MM.1S (cell line): ENCODE measurements around the gene FKBP2.

Experiments
- EZH2 ChIP-seq: fragments of 300-600 bp; sonication (generic); optimal IDR thresholded peaks from 2 replicates; pipeline ENCODE3; 2017; ENCODE audit warnings: low read depth, mild to moderate bottlenecking, antibody characterized with exemption, low read length, mixed read lengths
- EZH2phosphoT487 ChIP-seq: fragments of 300-600 bp; sonication (generic); IDR thresholded peaks from 2 replicates; pipeline ENCODE4 v1.6.1; 2018; ENCODE audit warnings: antibody characterized with exemption, low read length
- TF ChIP-seq, protein P1 (sequence below): fragments of 300-600 bp; sonication (generic); IDR thresholded peaks from 2 replicates; pipeline ENCODE4 v1.5.1; 2016; ENCODE audit warnings: antibody characterized with exemption, low read length, mixed read lengths

DNA sequence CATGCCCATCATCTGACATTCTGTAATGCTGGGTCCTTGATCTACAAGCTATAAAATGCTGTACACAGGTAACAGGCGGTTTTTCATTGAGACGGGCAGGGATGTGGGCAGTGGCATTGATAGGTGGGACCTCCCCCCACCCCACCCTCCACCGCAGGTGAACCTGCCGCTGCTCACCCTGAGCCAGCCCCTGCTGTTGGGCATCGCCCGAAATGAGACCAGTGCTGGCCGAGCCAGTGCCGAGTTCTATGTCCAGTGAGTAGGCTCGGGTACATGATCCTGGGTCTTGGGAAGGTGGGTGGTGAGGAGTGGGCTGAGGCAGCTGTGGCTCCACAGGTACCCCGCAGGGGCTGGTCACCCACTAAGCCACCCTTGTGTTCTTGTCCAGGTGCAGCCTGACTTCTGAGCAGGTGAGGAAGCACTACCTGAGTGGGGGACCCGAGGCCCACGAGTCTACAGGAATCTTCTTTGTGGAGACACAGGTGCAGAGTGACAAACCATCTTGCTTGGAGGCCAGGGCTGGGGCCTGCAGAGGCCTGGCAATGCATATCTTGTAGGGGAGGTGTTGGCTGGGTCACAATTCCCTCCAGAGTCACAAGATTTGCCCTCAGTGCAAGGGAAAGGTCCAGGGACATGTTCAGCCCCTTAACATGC, 11.7 kb upstream of the FKBP2 start:
- TF ChIP-seq, protein P1, sequence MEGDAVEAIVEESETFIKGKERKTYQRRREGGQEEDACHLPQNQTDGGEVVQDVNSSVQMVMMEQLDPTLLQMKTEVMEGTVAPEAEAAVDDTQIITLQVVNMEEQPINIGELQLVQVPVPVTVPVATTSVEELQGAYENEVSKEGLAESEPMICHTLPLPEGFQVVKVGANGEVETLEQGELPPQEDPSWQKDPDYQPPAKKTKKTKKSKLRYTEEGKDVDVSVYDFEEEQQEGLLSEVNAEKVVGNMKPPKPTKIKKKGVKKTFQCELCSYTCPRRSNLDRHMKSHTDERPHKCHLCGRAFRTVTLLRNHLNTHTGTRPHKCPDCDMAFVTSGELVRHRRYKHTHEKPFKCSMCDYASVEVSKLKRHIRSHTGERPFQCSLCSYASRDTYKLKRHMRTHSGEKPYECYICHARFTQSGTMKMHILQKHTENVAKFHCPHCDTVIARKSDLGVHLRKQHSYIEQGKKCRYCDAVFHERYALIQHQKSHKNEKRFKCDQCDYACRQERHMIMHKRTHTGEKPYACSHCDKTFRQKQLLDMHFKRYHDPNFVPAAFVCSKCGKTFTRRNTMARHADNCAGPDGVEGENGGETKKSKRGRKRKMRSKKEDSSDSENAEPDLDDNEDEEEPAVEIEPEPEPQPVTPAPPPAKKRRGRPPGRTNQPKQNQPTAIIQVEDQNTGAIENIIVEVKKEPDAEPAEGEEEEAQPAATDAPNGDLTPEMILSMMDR: no peak
- TF ChIP-seq EZH2: no peak
- TF ChIP-seq EZH2phosphoT487: no peak
